GM12878 (cell line): ENCODE data around the gene RGS12. TPM values are rescaled to one million over a fixed set of nuclear protein-coding genes. Genes with fewer than 3 reads are reported as not detected.

Source experiments
- ATAC-seq: fragments of 200-7000 bp; cut with Tn5 transposase; 3 replicates; pipeline ENCODE4 v1.9.1; 2020; ENCODE audit warnings: mild to moderate bottlenecking, moderate library complexity
- BruUV-seq: library from RNA; stranded (reverse); fragments of 400-500 nt; replicated peaks from 2 replicates; lab custom pipeline; 2021; lab: Mats Ljungman, UMichigan
- CTCF ChIA-PET: fragments of 300-600 bp; sonication (Branson Sonifier 250); formaldehyde crosslinking; extraction: SDS; loops from one replicate; lab custom pipeline; 2021; ENCODE audit warnings: inconsistent platforms; lab: Yijun Ruan, JAX
- POLR2A ChIA-PET: fragments of 350-600 bp; formaldehyde crosslinking; extraction: SDS; loops from one replicate; lab custom pipeline; 2021; ENCODE audit warnings: inconsistent platforms; lab: Charles Lee
- RAD21 ChIA-PET: fragments of 300-600 bp; sonication (Branson Sonifier 250); formaldehyde crosslinking; loops from one replicate; lab custom pipeline; 2023; ENCODE audit warnings: antibody characterized with exemption; ENCODE audit not compliant: unreplicated experiment; lab: Charles Lee
- SMC1A ChIA-PET: fragments of 300-600 bp; sonication (Branson Sonifier 250); formaldehyde crosslinking; loops from one replicate; lab custom pipeline; 2023; ENCODE audit not compliant: unreplicated experiment, uncharacterized antibody; lab: Charles Lee
- DNase-seq: peaks from one replicate; pipeline ENCODE4 v3.0.0-alpha.2; 2011; ENCODE audit warnings: low read depth, low spot score
- FAIRE-seq: peaks from 3 replicates; lab custom pipeline; 2011; peaks lifted over from hg19 to GRCh38; lab: Jason Lieb, UNC
- H2AFZ ChIP-seq: 2 replicates; pipeline ENCODE4 v1.6.0; 2011; ENCODE audit warnings: low read depth, low read length, control low read depth; ENCODE audit not compliant: control insufficient read depth
- H3K27ac ChIP-seq: 2 replicates; pipeline ENCODE4 v1.5.1; 2011; ENCODE audit warnings: control low read depth; ENCODE audit not compliant: control insufficient read depth, insufficient read depth
- H3K27me3 ChIP-seq, 2 experiments: replicated peaks in 1 of 2; 2 replicates each; pipeline versions ENCODE4 v1.6.0 to v1.6.1; 2011; ENCODE audit warnings: low read length in 1 of 2; ENCODE audit not compliant: control insufficient read depth in 2 of 2, insufficient read depth in 2 of 2
- H3K36me3 ChIP-seq, 2 experiments: 2 replicates each; pipeline ENCODE4 v1.5.1; 2011; ENCODE audit warnings: low read length in 1 of 2; ENCODE audit not compliant: control insufficient read depth in 2 of 2, insufficient read depth in 2 of 2
- H3K4me1 ChIP-seq: 2 replicates; pipeline ENCODE4 v1.6.1; 2011; ENCODE audit warnings: mild to moderate bottlenecking, low read length, moderate library complexity, mixed read lengths; ENCODE audit not compliant: control insufficient read depth, insufficient read depth
- H3K4me2 ChIP-seq: 2 replicates; pipeline ENCODE4 v1.6.0; 2011; ENCODE audit warnings: control low read depth; ENCODE audit not compliant: control insufficient read depth, insufficient read depth
- H3K4me3 ChIP-seq: fragments of 200-600 bp; sonication (generic); 2 replicates; pipeline ENCODE4 v1.5.1; 2016
- H3K79me2 ChIP-seq: 2 replicates; pipeline ENCODE4 v1.6.0; 2011; ENCODE audit warnings: low read length; ENCODE audit not compliant: control insufficient read depth, insufficient read depth
- H3K9ac ChIP-seq: 2 replicates; pipeline ENCODE4 v1.8.0; 2011; ENCODE audit warnings: low read length, control low read depth, mixed read lengths; ENCODE audit not compliant: control insufficient read depth, insufficient read depth
- H3K9me3 ChIP-seq: replicated peaks from 3 replicates; pipeline ENCODE4 v1.5.1; 2011; ENCODE audit warnings: mild to moderate bottlenecking, low read length; ENCODE audit not compliant: control insufficient read depth, insufficient read depth
- H4K20me1 ChIP-seq: 2 replicates; pipeline ENCODE4 v1.6.0; 2011; ENCODE audit not compliant: control insufficient read depth, insufficient read depth
- CBX3 ChIP-seq: fragments of 200-600 bp; sonication (generic); IDR thresholded peaks from 2 replicates; pipeline ENCODE4 v1.6.1; 2016; ENCODE audit warnings: low read depth, borderline replicate concordance
- PKNOX1 ChIP-seq: fragments of 450-650 bp; IDR thresholded peaks from 2 replicates; pipeline ENCODE4 v1.6.1; 2016; ENCODE audit warnings: mild to moderate bottlenecking
- POU2F2 ChIP-seq: IDR thresholded peaks from 3 replicates; pipeline ENCODE4 v1.6.1; 2011; ENCODE audit warnings: low read depth, mild to moderate bottlenecking, low read length, borderline replicate concordance
- RB1 ChIP-seq: fragments of 450-650 bp; formaldehyde crosslinking; IDR thresholded peaks from 2 replicates; pipeline ENCODE4 v1.6.1; 2017; ENCODE audit warnings: mild to moderate bottlenecking, borderline replicate concordance
- RELA ChIP-seq: fragments of 450-650 bp; IDR thresholded peaks from 2 replicates; pipeline ENCODE4 v1.8.0; 2014; ENCODE audit warnings: borderline replicate concordance; ENCODE audit not compliant: partially characterized antibody
- SMAD1 ChIP-seq: fragments of 450-650 bp; IDR thresholded peaks from 2 replicates; pipeline ENCODE4 v1.6.1; 2018; ENCODE audit warnings: mild to moderate bottlenecking, low read depth; ENCODE audit not compliant: partially characterized antibody
- SPI1 ChIP-seq: IDR thresholded peaks from 2 replicates; pipeline ENCODE4 v1.6.1; 2011; ENCODE audit warnings: low read depth, mild to moderate bottlenecking, low read length, moderate library complexity, borderline replicate concordance; ENCODE audit not compliant: insufficient read depth
- SREBF1 ChIP-seq: IDR thresholded peaks from 2 replicates; pipeline ENCODE4 v1.6.1; 2012; ENCODE audit warnings: mild to moderate bottlenecking, low read length
- TCF3 ChIP-seq: IDR thresholded peaks from 2 replicates; pipeline ENCODE4 v1.6.1; 2012; ENCODE audit warnings: low read depth, mild to moderate bottlenecking, low read length, borderline replicate concordance; ENCODE audit not compliant: insufficient read depth
- ZBTB4 ChIP-seq: fragments of 450-650 bp; formaldehyde crosslinking; IDR thresholded peaks from 2 replicates; pipeline ENCODE4 v1.4.0; 2022; ENCODE audit warnings: mild to moderate bottlenecking, moderate library complexity
- ZNF217 ChIP-seq: fragments of 450-650 bp; IDR thresholded peaks from 2 replicates; pipeline ENCODE4 v1.6.1; 2017; ENCODE audit warnings: antibody characterized with exemption, mild to moderate bottlenecking
- WGBS: methylation state at CpG from one replicate; pipeline ENCODE4 v1.1.6; 2016; ENCODE audit warnings: low lambda C conversion rate; ENCODE audit not compliant: insufficient replicate concordance, insufficient coverage; ENCODE audit errors: missing lambda C conversion rate; 5-methylcytosine and 5-hydroxymethylcytosine counted together
- in situ Hi-C: fragments of 300-500 bp; cut with MboI; formaldehyde crosslinking; loops from 9 replicates; pipeline ENCODE4 v1.14.3; 2018; ENCODE audit warnings: mixed read lengths
- intact Hi-C: fragments of 100-400 bp; cut with micrococcal nuclease; formaldehyde crosslinking; loops from one replicate; pipeline ENCODE4 v1.14.2; 2022; ENCODE audit not compliant: unreplicated experiment
- polyA plus RNA-seq, 11 experiments: library from polyadenylated mRNA; depleted of rRNA in 4 of 11; unstranded in 6 of 11; stranded (reverse) in 5 of 11; fragments of >200 nt; fragmentation: Nextera tagmentation in 4 of 11; fragmentation: Illumina TruSeq in 1 of 11; extraction: Ambion mirVana in 4 of 11; extraction: Trizol in 1 of 11; gene quantifications; 1 replicate in 1 of 11; 2 replicates in 10 of 11; pipeline versions ENCODE4 v1.2.1 to v1.2.3, GENCODE V29; 2011 to 2016; ENCODE audit warnings: inconsistent platforms in 2 of 11, missing spikeins in 2 of 11, low read depth in 1 of 11
- total RNA-seq, 4 experiments: library from RNA; depleted of rRNA in 3 of 4; stranded (reverse); fragments of >200 nt in 3 of 4; fragmentation: Illumina TruSeq in 1 of 4; extraction: Trizol in 1 of 4; gene quantifications; 2 replicates each; pipeline versions ENCODE4 v1.2.1 to v1.2.3, GENCODE V29; 2013 to 2021

The RGS12 gene
- total and polyA plus RNA-seq, 10 of the 15 experiments (the other 5 are each of a cell fraction or from before 2014, with no cell fraction given) = 0.02 to 2.2 (median 0.73) TPM

- no peak for TF ChIP-seq PKNOX1
- no peak for TF ChIP-seq RELA
- TF ChIP-seq ZNF217 = no peak
- TF ChIP-seq RB1 = no peak
- no peak for TF ChIP-seq SREBF1
Measured at GRCh38 chr4:3331511-3332394, 38.9 kb downstream of the RGS12 start (continued).

- no TSS peak for BruUV-seq
- RAD21 ChIA-PET = no interaction called here
- peaks cover 5% of the 10 kb centered on the region for H3K4me1 ChIP-seq
- H3K4me2 ChIP-seq = no peak overlapping the region
- H3K27me3 ChIP-seq = no peaks in the 10 kb centered on the region
- POLR2A ChIA-PET = no interaction called here
- H4K20me1 ChIP-seq = no peaks in the 10 kb centered on the region
- CTCF ChIA-PET = interaction anchor here (0.5 kb wide), 1 partner anchor 141 kb away, joined by 3 read pairs; no protein-coding TSS in a partner anchor
- H2AFZ ChIP-seq = no peak overlapping the region
- in situ Hi-C loops = no loop called here
- H3K9ac ChIP-seq = no peak overlapping the region
- no peaks in the 10 kb centered on the region for H3K36me3 ChIP-seq
- H3K79me2 ChIP-seq = no peaks in the 10 kb centered on the region
- no peak for ATAC-seq
- no peak for FAIRE-seq
- 42% methylated on average over 9 of the region's 9 CpGs for WGBS
- no peak overlapping the region for H3K27ac ChIP-seq
- SMC1A ChIA-PET = no interaction called here
- no peaks in the 10 kb centered on the region for H3K9me3 ChIP-seq
- no peak for DNase-seq
- H3K4me3 ChIP-seq = no peak overlapping the region
- intact Hi-C loops = no loop called here
- TF ChIP-seq SPI1 (no peak), CBX3 (no peak), ZBTB4 (CRISPR knock-in tag) (no peak), PKNOX1 (no peak), TCF3 (no peak), SMAD1 (no peak), POU2F2 (no peak)
Measured at GRCh38 chr4:3332498-3332897, 39.7 kb downstream of the RGS12 start.
